CD4-positive, alpha-beta T cell treated with Interleukin-10 for 1 hour (primary cell): ENCODE data around the gene ATP2A3.

Experiments
- DNase-seq: peaks from one replicate; pipeline ENCODE4 v3.0.0-alpha.2; 2020

Gene ATP2A3

GRCh38 chr17:3972281-3972731 is 8.1 kb upstream of the ATP2A3 start:
- no peak for DNase-seq

- no peak for DNase-seq
These were observed 6.4 kb upstream of the ATP2A3 start for GRCh38 chr17:3970668-3971067.

- DNase-seq, result no peak
These were observed 5.7 kb upstream of the ATP2A3 start for GRCh38 chr17:3969963-3970362.

- DNase-seq, result no peak
These were observed 4.8 kb upstream of the ATP2A3 start for GRCh38 chr17:3968886-3969524.

- DNase-seq, result no peak
These were observed 3.8 kb upstream of the ATP2A3 start for GRCh38 chr17:3968015-3968414.

GRCh38 chr17:3966720-3967363 is 2.6 kb upstream of the ATP2A3 start:
- DNase-seq, result no peak

- peak; percentile 71 for DNase-seq
These were observed 1.0 kb upstream of the ATP2A3 start for GRCh38 chr17:3965118-3965800.

GRCh38 chr17:3963237-3964201 is 718 bp downstream of the ATP2A3 start:
- peak; percentile 74 for DNase-seq

- DNase-seq, result no peak
These were observed 1.3 kb downstream of the ATP2A3 start for GRCh38 chr17:3962965-3963236.

- DNase-seq, result no peak
These were observed 1.8 kb downstream of the ATP2A3 start for GRCh38 chr17:3962217-3962964.

- peak; percentile 21 for DNase-seq
These were observed 2.6 kb downstream of the ATP2A3 start for GRCh38 chr17:3961564-3962047.

GRCh38 chr17:3960764-3961163 is 3.5 kb downstream of the ATP2A3 start:
- no peak for DNase-seq

- no peak for DNase-seq
These were observed 4.2 kb downstream of the ATP2A3 start for GRCh38 chr17:3959921-3960601.

- DNase-seq, result no peak
These were observed 4.8 kb downstream of the ATP2A3 start for GRCh38 chr17:3959295-3959899.

- no peak for DNase-seq
These were observed 6.3 kb downstream of the ATP2A3 start for GRCh38 chr17:3957735-3958599.

- DNase-seq, result no peak
These were observed 7.3 kb downstream of the ATP2A3 start for GRCh38 chr17:3956983-3957382.

GRCh38 chr17:3956327-3956957 is 7.8 kb downstream of the ATP2A3 start:
- DNase-seq, result no peak

- no peak for DNase-seq
These were observed 8.6 kb downstream of the ATP2A3 start for GRCh38 chr17:3955673-3955988.

GRCh38 chr17:3954976-3955672 is 9.1 kb downstream of the ATP2A3 start:
- no peak for DNase-seq
